Measurements from ENCODE around the gene LRRC18.

- TF ChIP-seq KLF1 (tag by site-specific recombination; IDR thresholded peaks at IDR 0.05): no peak
- TF ChIP-seq ZNF391 (tag by site-specific recombination; IDR thresholded peaks at IDR 0.05; ENCODE audit: borderline replicate concordance, low read depth): no peak
- TF ChIP-seq, protein P1, sequence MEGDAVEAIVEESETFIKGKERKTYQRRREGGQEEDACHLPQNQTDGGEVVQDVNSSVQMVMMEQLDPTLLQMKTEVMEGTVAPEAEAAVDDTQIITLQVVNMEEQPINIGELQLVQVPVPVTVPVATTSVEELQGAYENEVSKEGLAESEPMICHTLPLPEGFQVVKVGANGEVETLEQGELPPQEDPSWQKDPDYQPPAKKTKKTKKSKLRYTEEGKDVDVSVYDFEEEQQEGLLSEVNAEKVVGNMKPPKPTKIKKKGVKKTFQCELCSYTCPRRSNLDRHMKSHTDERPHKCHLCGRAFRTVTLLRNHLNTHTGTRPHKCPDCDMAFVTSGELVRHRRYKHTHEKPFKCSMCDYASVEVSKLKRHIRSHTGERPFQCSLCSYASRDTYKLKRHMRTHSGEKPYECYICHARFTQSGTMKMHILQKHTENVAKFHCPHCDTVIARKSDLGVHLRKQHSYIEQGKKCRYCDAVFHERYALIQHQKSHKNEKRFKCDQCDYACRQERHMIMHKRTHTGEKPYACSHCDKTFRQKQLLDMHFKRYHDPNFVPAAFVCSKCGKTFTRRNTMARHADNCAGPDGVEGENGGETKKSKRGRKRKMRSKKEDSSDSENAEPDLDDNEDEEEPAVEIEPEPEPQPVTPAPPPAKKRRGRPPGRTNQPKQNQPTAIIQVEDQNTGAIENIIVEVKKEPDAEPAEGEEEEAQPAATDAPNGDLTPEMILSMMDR (tag by site-specific recombination; IDR thresholded peaks at IDR 0.05): no peak
- TF ChIP-seq YY1 (tag by site-specific recombination; IDR thresholded peaks at IDR 0.05): no peak
- TF ChIP-seq ZSCAN18 (tag by site-specific recombination; IDR thresholded peaks at IDR 0.05): no peak
- TF ChIP-seq ZBTB10 (tag by site-specific recombination; IDR thresholded peaks at IDR 0.05): no peak
- no peak for TF ChIP-seq ZNF37A (tag by site-specific recombination; IDR thresholded peaks at IDR 0.05)
- no peak for TF ChIP-seq OVOL3 (tag by site-specific recombination; IDR thresholded peaks at IDR 0.05)
- no peak for TF ChIP-seq GLI4 (tag by site-specific recombination; IDR thresholded peaks at IDR 0.05)
- TF ChIP-seq, protein P2, sequence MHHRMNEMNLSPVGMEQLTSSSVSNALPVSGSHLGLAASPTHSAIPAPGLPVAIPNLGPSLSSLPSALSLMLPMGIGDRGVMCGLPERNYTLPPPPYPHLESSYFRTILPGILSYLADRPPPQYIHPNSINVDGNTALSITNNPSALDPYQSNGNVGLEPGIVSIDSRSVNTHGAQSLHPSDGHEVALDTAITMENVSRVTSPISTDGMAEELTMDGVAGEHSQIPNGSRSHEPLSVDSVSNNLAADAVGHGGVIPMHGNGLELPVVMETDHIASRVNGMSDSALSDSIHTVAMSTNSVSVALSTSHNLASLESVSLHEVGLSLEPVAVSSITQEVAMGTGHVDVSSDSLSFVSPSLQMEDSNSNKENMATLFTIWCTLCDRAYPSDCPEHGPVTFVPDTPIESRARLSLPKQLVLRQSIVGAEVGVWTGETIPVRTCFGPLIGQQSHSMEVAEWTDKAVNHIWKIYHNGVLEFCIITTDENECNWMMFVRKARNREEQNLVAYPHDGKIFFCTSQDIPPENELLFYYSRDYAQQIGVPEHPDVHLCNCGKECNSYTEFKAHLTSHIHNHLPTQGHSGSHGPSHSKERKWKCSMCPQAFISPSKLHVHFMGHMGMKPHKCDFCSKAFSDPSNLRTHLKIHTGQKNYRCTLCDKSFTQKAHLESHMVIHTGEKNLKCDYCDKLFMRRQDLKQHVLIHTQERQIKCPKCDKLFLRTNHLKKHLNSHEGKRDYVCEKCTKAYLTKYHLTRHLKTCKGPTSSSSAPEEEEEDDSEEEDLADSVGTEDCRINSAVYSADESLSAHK (tag by site-specific recombination; IDR thresholded peaks at IDR 0.05): no peak
- no peak for TF ChIP-seq ZNF830 (tag by site-specific recombination; IDR thresholded peaks at IDR 0.05; ENCODE audit: low read depth)
- no peak for TF ChIP-seq ZNF549 (tag by site-specific recombination; IDR thresholded peaks at IDR 0.05)
Observed at GRCh38 chr10:48897441-48897790, 42.2 kb downstream of the LRRC18 start.

Data from HEK293 (cell line).